H9 (cell line): Measurements from ENCODE around the gene OTUB2. TPM values are rescaled to one million over a fixed set of nuclear protein-coding genes. Genes with fewer than 3 reads are reported as not detected.

Source experiments
- DNase-seq: peaks from one replicate; pipeline ENCODE4 v3.0.0-alpha.2; 2017
- H2AFZ ChIP-seq: one replicate; pipeline ENCODE4 v1.6.1; 2013; ENCODE audit warnings: mild to moderate bottlenecking, low read length, control low read depth, moderate library complexity
- H2AK5ac ChIP-seq: 2 replicates; pipeline ENCODE4 v1.6.1; 2013; ENCODE audit warnings: low read length, control low read depth, mixed read lengths; ENCODE audit not compliant: insufficient read length
- H2BK120ac ChIP-seq: one replicate; pipeline ENCODE4 v1.6.1; 2013; ENCODE audit warnings: low read depth, mild to moderate bottlenecking, low read length, control low read depth, inconsistent platforms; ENCODE audit not compliant: poor library complexity, severe bottlenecking
- H2BK12ac ChIP-seq: 2 replicates; pipeline ENCODE4 v1.6.1; 2013; ENCODE audit warnings: low read length, control low read depth, mixed read lengths, low read depth; ENCODE audit not compliant: insufficient read length
- H2BK15ac ChIP-seq: 2 replicates; pipeline ENCODE4 v1.6.1; 2013; ENCODE audit warnings: low read depth, low read length, control low read depth
- H2BK20ac ChIP-seq: one replicate; pipeline ENCODE4 v1.6.1; 2013; ENCODE audit warnings: low read depth, mild to moderate bottlenecking, low read length, control low read depth, inconsistent platforms; ENCODE audit not compliant: poor library complexity, severe bottlenecking
- H2BK5ac ChIP-seq: 2 replicates; pipeline ENCODE4 v1.6.1; 2013; ENCODE audit warnings: low read length, control low read depth, mixed read lengths; ENCODE audit not compliant: insufficient read length
- H3K14ac ChIP-seq: 2 replicates; pipeline ENCODE4 v1.6.1; 2013; ENCODE audit warnings: low read length, control low read depth; ENCODE audit not compliant: insufficient read depth
- H3K18ac ChIP-seq: 2 replicates; pipeline ENCODE4 v1.6.1; 2013; ENCODE audit warnings: low read depth, mild to moderate bottlenecking, mixed read lengths, low read length, control low read depth; ENCODE audit not compliant: insufficient read length
- H3K23ac ChIP-seq: 2 replicates; pipeline ENCODE4 v1.6.1; 2013; ENCODE audit warnings: low read length, control low read depth, mixed read lengths, low read depth; ENCODE audit not compliant: insufficient read length
- H3K23me2 ChIP-seq: 2 replicates; pipeline ENCODE4 v1.6.1; 2013; ENCODE audit warnings: low read depth, mild to moderate bottlenecking, mixed read lengths, low read length, control low read depth; ENCODE audit not compliant: insufficient read length, poor library complexity, severe bottlenecking
- H3K27ac ChIP-seq: 2 replicates; pipeline ENCODE4 v1.5.1; 2013; ENCODE audit warnings: low read length, control low read depth, mixed read lengths, low read depth; ENCODE audit not compliant: insufficient read length
- H3K27me3 ChIP-seq: 2 replicates; pipeline ENCODE4 v1.6.1; 2013; ENCODE audit warnings: low read length, control low read depth, inconsistent platforms; ENCODE audit not compliant: insufficient read depth
- H3K4ac ChIP-seq: 2 replicates; pipeline ENCODE4 v1.6.1; 2013; ENCODE audit warnings: low read depth, mild to moderate bottlenecking, control low read depth, inconsistent platforms, low read length, moderate library complexity
- H3K4me1 ChIP-seq: 2 replicates; pipeline ENCODE4 v1.6.1; 2013; ENCODE audit warnings: low read length, control low read depth, inconsistent platforms; ENCODE audit not compliant: insufficient read depth
- H3K4me2 ChIP-seq: 2 replicates; pipeline ENCODE4 v1.6.1; 2013; ENCODE audit warnings: low read length, control low read depth, mixed read lengths; ENCODE audit not compliant: insufficient read length, insufficient read depth
- H3K56ac ChIP-seq: 2 replicates; pipeline ENCODE4 v1.6.1; 2013; ENCODE audit warnings: low read depth, mild to moderate bottlenecking, mixed read lengths, low read length, control low read depth; ENCODE audit not compliant: insufficient read length
- H3K79me1 ChIP-seq: 2 replicates; pipeline ENCODE4 v1.6.1; 2013; ENCODE audit warnings: low read depth, mild to moderate bottlenecking, moderate library complexity, low read length, control low read depth, inconsistent platforms; ENCODE audit not compliant: insufficient read depth, poor library complexity, severe bottlenecking
- H3K79me2 ChIP-seq: 2 replicates; pipeline ENCODE4 v1.6.1; 2013; ENCODE audit warnings: low read length, control low read depth, inconsistent platforms; ENCODE audit not compliant: insufficient read depth
- H3K9ac ChIP-seq: 2 replicates; pipeline ENCODE4 v1.6.1; 2013; ENCODE audit warnings: low read length, control low read depth, mixed read lengths; ENCODE audit not compliant: insufficient read length; ENCODE audit errors: extremely low read depth
- H3K9me3 ChIP-seq: one replicate; pipeline ENCODE4 v1.6.1; 2013; ENCODE audit warnings: low read depth, low read length, inconsistent platforms; ENCODE audit not compliant: control insufficient read depth
- H3T11ph ChIP-seq: one replicate; pipeline ENCODE4 v1.6.1; 2013; ENCODE audit warnings: mild to moderate bottlenecking, low read length, control low read depth, inconsistent platforms
- H4K20me1 ChIP-seq: one replicate; pipeline ENCODE4 v1.6.1; 2013; ENCODE audit not compliant: control insufficient read depth, insufficient read length, insufficient read depth
- H4K5ac ChIP-seq: 2 replicates; pipeline ENCODE4 v1.6.1; 2013; ENCODE audit warnings: low read depth, mild to moderate bottlenecking, mixed read lengths, low read length, control low read depth; ENCODE audit not compliant: insufficient read length
- H4K8ac ChIP-seq: replicated peaks from 2 replicates; pipeline ENCODE4 v1.6.1; 2013; ENCODE audit warnings: low read length, control low read depth, mixed read lengths, low read depth; ENCODE audit not compliant: insufficient read length
- H4K91ac ChIP-seq: 2 replicates; pipeline ENCODE4 v1.6.1; 2013; ENCODE audit warnings: low read depth, mild to moderate bottlenecking, moderate library complexity, mixed read lengths, low read length, control low read depth; ENCODE audit not compliant: insufficient read length
- H3K27ac Mint-ChIP-seq, 3 experiments: 2 replicates in 2 of 3; 3 replicates in 1 of 3; pipeline ENCODE4 v1.8.0; 2020 to 2021; ENCODE audit warnings: mixed read lengths in 3 of 3, mild to moderate bottlenecking in 1 of 3, moderate library complexity in 1 of 3
- H3K27me3 Mint-ChIP-seq: 2 replicates; pipeline ENCODE4 v1.8.0; 2021; ENCODE audit warnings: low read depth, mild to moderate bottlenecking, moderate library complexity, mixed read lengths
- H3K36me3 Mint-ChIP-seq, 3 experiments: 2 replicates in 2 of 3; 3 replicates in 1 of 3; pipeline ENCODE4 v1.8.0; 2020 to 2021; ENCODE audit warnings: low read depth in 3 of 3, mixed read lengths in 3 of 3; ENCODE audit not compliant: insufficient read depth in 1 of 3
- H3K4me1 Mint-ChIP-seq, 2 experiments: 2 replicates each; pipeline ENCODE4 v1.8.0; 2020; ENCODE audit warnings: mixed read lengths in 2 of 2
- H3K4me3 Mint-ChIP-seq, 2 experiments: 2 replicates in 1 of 2; 3 replicates in 1 of 2; pipeline ENCODE4 v1.8.0; 2020 to 2021; ENCODE audit warnings: mild to moderate bottlenecking in 2 of 2, mixed read lengths in 2 of 2, moderate library complexity in 1 of 2
- H3K9me3 Mint-ChIP-seq, 2 experiments: 2 replicates in 1 of 2; 3 replicates in 1 of 2; pipeline ENCODE4 v1.8.0; 2020; ENCODE audit warnings: mild to moderate bottlenecking in 2 of 2, mixed read lengths in 2 of 2, moderate library complexity in 1 of 2
- WGBS: extraction: QIAGEN DNeasy Blood & Tissue Kit; methylation state at CpG from one replicate; pipeline ENCODE4 v1.1.7; 2013; ENCODE audit warnings: missing lambda C conversion rate, low lambda C conversion rate, mixed read lengths; ENCODE audit not compliant: insufficient read length; ENCODE audit errors: extremely low coverage; 5-methylcytosine and 5-hydroxymethylcytosine counted together
- total RNA-seq: library from RNA; stranded (reverse); gene quantifications from 2 replicates; pipeline ENCODE4 v1.2.1, GENCODE V29; 2021
- TF ChIP-seq, protein P1 (sequence below): fragments of 200-600 bp; sonication (generic); conservative IDR thresholded peaks from 3 replicates; pipeline ENCODE4 v1.8.0; 2021; ENCODE audit warnings: antibody characterized with exemption, mild to moderate bottlenecking

OTUB2 gene
- total RNA-seq, 1 experiment from 2014 or later = 3.6 TPM

DNA sequence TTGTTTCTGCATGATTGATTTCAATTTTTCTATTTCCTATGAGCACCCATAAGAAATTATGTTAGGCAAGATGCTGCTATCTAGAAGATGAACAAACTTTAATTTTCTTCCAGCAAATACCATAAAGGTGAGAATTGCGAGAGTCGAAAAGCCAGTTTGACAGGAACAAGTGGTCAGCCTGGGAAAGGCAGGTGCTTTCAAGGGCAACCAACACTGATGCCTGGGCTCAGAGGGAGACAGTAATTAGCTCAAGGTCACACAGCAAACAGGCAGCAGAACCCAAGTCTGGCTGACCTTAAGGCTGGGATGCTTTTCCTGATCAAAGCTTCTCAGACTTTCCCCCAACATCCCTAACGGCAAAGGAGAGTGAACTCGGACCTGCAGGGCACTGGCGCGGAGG is 6.8 kb upstream of the OTUB2 start:
- Histone ChIP-seq H3K9ac (no peak overlapping the region), H2BK12ac (no peak overlapping the region), H2AK5ac (no peak overlapping the region), H4K5ac (no peak overlapping the region), H2BK5ac (no peak overlapping the region), H3K23ac (no peak overlapping the region), H3K27me3 (no peaks in the 10 kb centered on the region), H3K18ac (no peak overlapping the region), H4K20me1 (no peaks in the 10 kb centered on the region), H3K56ac (no peak overlapping the region), H3K9me3 (no peaks in the 10 kb centered on the region), H3K4ac (no peak overlapping the region), H2BK20ac (no peak overlapping the region), H2AFZ (no peak overlapping the region), H3K23me2 (no peaks in the 10 kb centered on the region), H2BK120ac (no peak overlapping the region), H3K14ac (no peak overlapping the region), H3K79me1 (no peaks in the 10 kb centered on the region), H2BK15ac (no peak overlapping the region), H3T11ph (no peak overlapping the region), H4K8ac (no peak overlapping the region), H3K79me2 (no peaks in the 10 kb centered on the region), H3K27ac (no peak overlapping the region), H4K91ac (no peak overlapping the region), H3K4me2 (no peak overlapping the region), H3K4me1 (no peaks in the 10 kb centered on the region; the same call in 1 of the 2 replicates)
- H3K4me1 Mint-ChIP-seq = peaks cover 21 to 46% of the 10 kb centered on the region in 2 experiments
- no peak for DNase-seq
- H3K36me3 Mint-ChIP-seq = no peaks in the 10 kb centered on the region
- H3K27ac Mint-ChIP-seq = no peak overlapping the region
- H3K4me3 Mint-ChIP-seq = no peak overlapping the region
- no peaks in the 10 kb centered on the region; a peak in 1 of 5 replicates for H3K9me3 Mint-ChIP-seq
- WGBS = no CpG with 5 or more reads among the region's 6 CpGs
- peaks cover 15% of the 10 kb centered on the region for H3K27me3 Mint-ChIP-seq
- TF ChIP-seq, protein P1, sequence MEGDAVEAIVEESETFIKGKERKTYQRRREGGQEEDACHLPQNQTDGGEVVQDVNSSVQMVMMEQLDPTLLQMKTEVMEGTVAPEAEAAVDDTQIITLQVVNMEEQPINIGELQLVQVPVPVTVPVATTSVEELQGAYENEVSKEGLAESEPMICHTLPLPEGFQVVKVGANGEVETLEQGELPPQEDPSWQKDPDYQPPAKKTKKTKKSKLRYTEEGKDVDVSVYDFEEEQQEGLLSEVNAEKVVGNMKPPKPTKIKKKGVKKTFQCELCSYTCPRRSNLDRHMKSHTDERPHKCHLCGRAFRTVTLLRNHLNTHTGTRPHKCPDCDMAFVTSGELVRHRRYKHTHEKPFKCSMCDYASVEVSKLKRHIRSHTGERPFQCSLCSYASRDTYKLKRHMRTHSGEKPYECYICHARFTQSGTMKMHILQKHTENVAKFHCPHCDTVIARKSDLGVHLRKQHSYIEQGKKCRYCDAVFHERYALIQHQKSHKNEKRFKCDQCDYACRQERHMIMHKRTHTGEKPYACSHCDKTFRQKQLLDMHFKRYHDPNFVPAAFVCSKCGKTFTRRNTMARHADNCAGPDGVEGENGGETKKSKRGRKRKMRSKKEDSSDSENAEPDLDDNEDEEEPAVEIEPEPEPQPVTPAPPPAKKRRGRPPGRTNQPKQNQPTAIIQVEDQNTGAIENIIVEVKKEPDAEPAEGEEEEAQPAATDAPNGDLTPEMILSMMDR = no peak
